ENCODE results near the gene GPC1.

- TF ChIP-seq, protein P1, sequence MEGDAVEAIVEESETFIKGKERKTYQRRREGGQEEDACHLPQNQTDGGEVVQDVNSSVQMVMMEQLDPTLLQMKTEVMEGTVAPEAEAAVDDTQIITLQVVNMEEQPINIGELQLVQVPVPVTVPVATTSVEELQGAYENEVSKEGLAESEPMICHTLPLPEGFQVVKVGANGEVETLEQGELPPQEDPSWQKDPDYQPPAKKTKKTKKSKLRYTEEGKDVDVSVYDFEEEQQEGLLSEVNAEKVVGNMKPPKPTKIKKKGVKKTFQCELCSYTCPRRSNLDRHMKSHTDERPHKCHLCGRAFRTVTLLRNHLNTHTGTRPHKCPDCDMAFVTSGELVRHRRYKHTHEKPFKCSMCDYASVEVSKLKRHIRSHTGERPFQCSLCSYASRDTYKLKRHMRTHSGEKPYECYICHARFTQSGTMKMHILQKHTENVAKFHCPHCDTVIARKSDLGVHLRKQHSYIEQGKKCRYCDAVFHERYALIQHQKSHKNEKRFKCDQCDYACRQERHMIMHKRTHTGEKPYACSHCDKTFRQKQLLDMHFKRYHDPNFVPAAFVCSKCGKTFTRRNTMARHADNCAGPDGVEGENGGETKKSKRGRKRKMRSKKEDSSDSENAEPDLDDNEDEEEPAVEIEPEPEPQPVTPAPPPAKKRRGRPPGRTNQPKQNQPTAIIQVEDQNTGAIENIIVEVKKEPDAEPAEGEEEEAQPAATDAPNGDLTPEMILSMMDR (IDR thresholded peaks at IDR 0.05; ENCODE audit: insufficient read depth, low read depth, low read length), result no peak
- no peak for TF ChIP-seq EZH2 (IDR thresholded peaks at IDR 0.05; ENCODE audit: insufficient read depth, low read length)
Observed at GRCh38 chr2:240400371-240401161, 34.9 kb upstream of the GPC1 start.

Measured in astrocyte (in vitro differentiated cells and primary cell).